Measurements from ENCODE around the gene KLHL8.

Gene KLHL8

GRCh38 chr4:87258677-87259076, 38.3 kb upstream of the KLHL8 start:
- ChIA-PET POLR2A (no interaction called here), CTCF (no interaction called here)
- no peak for TF ChIP-seq PKNOX1 (IDR thresholded peaks at IDR 0.05)
- no peak for TF ChIP-seq FOXK2 (IDR thresholded peaks at IDR 0.05)
- TF ChIP-seq L3MBTL2 (conservative IDR thresholded peaks at IDR 0.05), result no peak
- no peak for TF ChIP-seq ARNT (IDR thresholded peaks at IDR 0.05)
- no peak for TF ChIP-seq ELF4 (IDR thresholded peaks at IDR 0.05)
- no peak for TF ChIP-seq CTBP1 (IDR thresholded peaks at IDR 0.05; ENCODE audit: borderline replicate concordance)
- TF ChIP-seq FOXA1 (IDR thresholded peaks at IDR 0.05), result no peak
- no peak for TF ChIP-seq ZNF384 (IDR thresholded peaks at IDR 0.05)
- no peak for TF ChIP-seq SP1 (IDR thresholded peaks at IDR 0.05)
- TF ChIP-seq HDGF (IDR thresholded peaks at IDR 0.05; ENCODE audit: borderline replicate concordance), result no peak
- TF ChIP-seq SUZ12 (IDR thresholded peaks at IDR 0.05), result no peak
- TF ChIP-seq NFRKB (IDR thresholded peaks at IDR 0.05), result no peak
- DNase-seq (ENCODE audit: extremely low spot score), result no peak

GRCh38 chr4:87257523-87257922, 37.1 kb upstream of the KLHL8 start:
- POLR2A ChIA-PET, result no interaction called here
- DNase-seq (ENCODE audit: extremely low spot score), result no peak
- CTCF ChIA-PET, result no interaction called here
- no peak for TF ChIP-seq SP1 (IDR thresholded peaks at IDR 0.05)
- no peak for TF ChIP-seq TARDBP (IDR thresholded peaks at IDR 0.05)
- TF ChIP-seq HDGF (IDR thresholded peaks at IDR 0.05; ENCODE audit: borderline replicate concordance), result no peak
- no peak for TF ChIP-seq ELF4 (IDR thresholded peaks at IDR 0.05)
- no peak for TF ChIP-seq ZNF384 (IDR thresholded peaks at IDR 0.05)
- TF ChIP-seq ARNT (IDR thresholded peaks at IDR 0.05), result no peak
- TF ChIP-seq L3MBTL2 (conservative IDR thresholded peaks at IDR 0.05), result no peak
- TF ChIP-seq PKNOX1 (IDR thresholded peaks at IDR 0.05), result no peak
- no peak for TF ChIP-seq NFRKB (IDR thresholded peaks at IDR 0.05)

GRCh38 chr4:87255755-87256154, 35.3 kb upstream of the KLHL8 start:
- TF ChIP-seq FOXA1 (IDR thresholded peaks at IDR 0.05), result no peak
- no peak for TF ChIP-seq TARDBP (IDR thresholded peaks at IDR 0.05)
- no peak for TF ChIP-seq NFRKB (IDR thresholded peaks at IDR 0.05)
- TF ChIP-seq HDGF (IDR thresholded peaks at IDR 0.05; ENCODE audit: borderline replicate concordance), result no peak
- no peak for TF ChIP-seq ARNT (IDR thresholded peaks at IDR 0.05)
- TF ChIP-seq CTBP1 (IDR thresholded peaks at IDR 0.05; ENCODE audit: borderline replicate concordance), result no peak
- no peak for TF ChIP-seq PKNOX1 (IDR thresholded peaks at IDR 0.05)
- no peak for TF ChIP-seq FOXM1 (IDR thresholded peaks at IDR 0.05; ENCODE audit: borderline replicate concordance)
- no peak for TF ChIP-seq SP1 (IDR thresholded peaks at IDR 0.05)
- no peak for TF ChIP-seq ELF4 (IDR thresholded peaks at IDR 0.05)
- TF ChIP-seq FOXK2 (IDR thresholded peaks at IDR 0.05), result no peak
- TF ChIP-seq ZNF384 (IDR thresholded peaks at IDR 0.05), result no peak
- TF ChIP-seq L3MBTL2 (conservative IDR thresholded peaks at IDR 0.05), result no peak
- no peak for TF ChIP-seq BHLHE40 (IDR thresholded peaks at IDR 0.05; ENCODE audit: borderline replicate concordance)
- no peak for TF ChIP-seq SUZ12 (IDR thresholded peaks at IDR 0.05)
- TF ChIP-seq LEF1 (IDR thresholded peaks at IDR 0.05; ENCODE audit: borderline replicate concordance), result no peak
- ChIA-PET POLR2A (no interaction called here), CTCF (interaction anchor here (1.2 kb wide), 1 partner anchor 9 kb away, joined by 3 read pairs; no protein-coding TSS in a partner anchor)
- no peak for DNase-seq (ENCODE audit: extremely low spot score)

- no peak for TF ChIP-seq PKNOX1 (IDR thresholded peaks at IDR 0.05)
- TF ChIP-seq SP1 (IDR thresholded peaks at IDR 0.05), result no peak
- no peak for TF ChIP-seq FOXM1 (IDR thresholded peaks at IDR 0.05; ENCODE audit: borderline replicate concordance)
- TF ChIP-seq LEF1 (IDR thresholded peaks at IDR 0.05; ENCODE audit: borderline replicate concordance), result no peak
- no peak for TF ChIP-seq TARDBP (IDR thresholded peaks at IDR 0.05)
- TF ChIP-seq SUZ12 (IDR thresholded peaks at IDR 0.05), result no peak
- TF ChIP-seq BHLHE40 (IDR thresholded peaks at IDR 0.05; ENCODE audit: borderline replicate concordance), result no peak
- TF ChIP-seq FOXA1 (IDR thresholded peaks at IDR 0.05), result no peak
- no peak for TF ChIP-seq ARNT (IDR thresholded peaks at IDR 0.05)
- no peak for TF ChIP-seq ZNF384 (IDR thresholded peaks at IDR 0.05)
- ChIA-PET CTCF (no interaction called here), POLR2A (no interaction called here)
- no peak for DNase-seq (ENCODE audit: extremely low spot score)
Observed at GRCh38 chr4:87251106-87251505, 30.7 kb upstream of the KLHL8 start.

- ChIA-PET POLR2A (no interaction called here), CTCF (interaction anchor here (0.7 kb wide), 1 partner anchor 14 kb away, joined by 3 read pairs; no protein-coding TSS in a partner anchor)
- TF ChIP-seq FOXM1 (IDR thresholded peaks at IDR 0.05; ENCODE audit: borderline replicate concordance), result no peak
- no peak for TF ChIP-seq ZNF384 (IDR thresholded peaks at IDR 0.05)
- TF ChIP-seq HDGF (IDR thresholded peaks at IDR 0.05; ENCODE audit: borderline replicate concordance), result no peak
- TF ChIP-seq PKNOX1 (IDR thresholded peaks at IDR 0.05), result no peak
- no peak for TF ChIP-seq ARNT (IDR thresholded peaks at IDR 0.05)
- no peak for DNase-seq (ENCODE audit: extremely low spot score)
Observed at GRCh38 chr4:87250294-87250693, 29.9 kb upstream of the KLHL8 start.

All from HEK293T (cell line).